IMR-90 (cell line): Measurements from ENCODE around the gene ACOX1. TPM values are rescaled to one million over a fixed set of nuclear protein-coding genes. Genes with fewer than 3 reads are reported as not detected.
A peak's percentile ranks its signal among the peaks of the same experiment; 100 is the strongest.

Source experiments
- ATAC-seq: fragments of 200-7000 bp; cut with Tn5 transposase; 2 replicates; pipeline ENCODE4 v1.9.1; 2020; ENCODE audit warnings: low read depth, mild to moderate bottlenecking, moderate library complexity
- BruUV-seq: library from RNA; stranded (reverse); fragments of 400-500 nt; replicated peaks from 2 replicates; lab custom pipeline; 2021; lab: Mats Ljungman, UMichigan
- CTCF ChIA-PET: fragments of 300-600 bp; formaldehyde crosslinking; extraction: SDS; loops from one replicate; lab custom pipeline; 2021; ENCODE audit warnings: antibody characterized with exemption; lab: Yijun Ruan, JAX
- POLR2A ChIA-PET: fragments of 300-600 bp; sonication (Branson Sonifier 250); formaldehyde crosslinking; loops from one replicate; lab custom pipeline; 2022; ENCODE audit warnings: antibody characterized with exemption; ENCODE audit not compliant: unreplicated experiment; lab: Charles Lee
- DNase-seq: peaks from one replicate; pipeline ENCODE4 v3.0.0; 2013
- H2AFZ ChIP-seq: replicated peaks from 2 replicates; pipeline ENCODE3; 2013; ENCODE audit warnings: low read length, mild to moderate bottlenecking; ENCODE audit not compliant: poor library complexity
- H2AK5ac ChIP-seq: 2 replicates; pipeline ENCODE4 v1.6.1; 2013; ENCODE audit warnings: low read depth, low read length, inconsistent platforms
- H2AK9ac ChIP-seq: replicated peaks from 2 replicates; pipeline ENCODE3; 2013; ENCODE audit warnings: mild to moderate bottlenecking, low read depth, low read length, moderate library complexity; ENCODE audit not compliant: poor library complexity
- H2BK120ac ChIP-seq: 2 replicates; pipeline ENCODE4 v1.6.1; 2013; ENCODE audit warnings: low read depth, low read length, inconsistent platforms
- H2BK15ac ChIP-seq: 3 replicates; pipeline ENCODE4 v1.6.1; 2013; ENCODE audit warnings: low read depth, low read length, inconsistent platforms
- H2BK20ac ChIP-seq: 2 replicates; pipeline ENCODE4 v1.6.1; 2013; ENCODE audit warnings: low read depth, mild to moderate bottlenecking, inconsistent platforms, low read length, moderate library complexity
- H2BK5ac ChIP-seq: 2 replicates; pipeline ENCODE4 v1.6.1; 2013; ENCODE audit warnings: mild to moderate bottlenecking, low read depth, low read length, inconsistent platforms; ENCODE audit not compliant: poor library complexity, severe bottlenecking
- H3K14ac ChIP-seq: replicated peaks from 2 replicates; pipeline ENCODE4 v1.6.1; 2013; ENCODE audit warnings: low read depth, low read length, inconsistent platforms
- H3K18ac ChIP-seq: 2 replicates; pipeline ENCODE4 v1.6.1; 2013; ENCODE audit warnings: low read depth, low read length, control low read depth
- H3K23ac ChIP-seq: 2 replicates; pipeline ENCODE4 v1.6.1; 2013; ENCODE audit warnings: low read depth, low read length, inconsistent platforms
- H3K27ac ChIP-seq: 2 replicates; pipeline ENCODE4 v1.5.1; 2013; ENCODE audit warnings: mild to moderate bottlenecking, control low read depth, low read length; ENCODE audit not compliant: insufficient read depth
- H3K27me3 ChIP-seq: 2 replicates; pipeline ENCODE4 v1.6.1; 2013; ENCODE audit warnings: low read length; ENCODE audit not compliant: control insufficient read depth, insufficient read depth
- H3K36me3 ChIP-seq: 2 replicates; pipeline ENCODE4 v1.6.1; 2013; ENCODE audit warnings: low read length, mixed read lengths; ENCODE audit not compliant: control insufficient read depth, insufficient read depth
- H3K4ac ChIP-seq: 2 replicates; pipeline ENCODE4 v1.6.1; 2013; ENCODE audit warnings: low read depth, low read length, inconsistent platforms
- H3K4me1 ChIP-seq: 2 replicates; pipeline ENCODE4 v1.6.1; 2013; ENCODE audit warnings: low read length, mixed read lengths; ENCODE audit not compliant: control insufficient read depth, insufficient read depth
- H3K4me2 ChIP-seq: 2 replicates; pipeline ENCODE4 v1.6.1; 2013; ENCODE audit warnings: low read depth, mild to moderate bottlenecking, control low read depth, low read length, moderate library complexity
- H3K4me3 ChIP-seq: 2 replicates; pipeline ENCODE4 v1.5.1; 2013; ENCODE audit warnings: low read depth, mild to moderate bottlenecking, control low read depth, low read length, moderate library complexity; ENCODE audit not compliant: insufficient read depth
- H3K56ac ChIP-seq: 2 replicates; pipeline ENCODE4 v1.6.1; 2013; ENCODE audit warnings: low read length, inconsistent platforms; ENCODE audit not compliant: insufficient read depth; ENCODE audit errors: extremely low read depth
- H3K79me1 ChIP-seq, 2 experiments: 2 replicates each; pipeline ENCODE4 v1.6.1; 2013; ENCODE audit warnings: low read length in 2 of 2, inconsistent platforms in 1 of 2, low read depth in 1 of 2
- H3K9ac ChIP-seq: 2 replicates; pipeline ENCODE4 v1.6.1; 2013; ENCODE audit warnings: low read depth, low read length, control low read depth
- H3K9me1 ChIP-seq: 2 replicates; pipeline ENCODE4 v1.6.1; 2013; ENCODE audit warnings: low read length, inconsistent platforms; ENCODE audit not compliant: insufficient read depth
- H3K9me3 ChIP-seq: 2 replicates; pipeline ENCODE4 v1.6.1; 2013; ENCODE audit warnings: low read length; ENCODE audit not compliant: control insufficient read depth, insufficient read depth
- H4K20me1 ChIP-seq: 2 replicates; pipeline ENCODE4 v1.6.1; 2013; ENCODE audit warnings: low read length, inconsistent platforms; ENCODE audit not compliant: insufficient read depth
- H4K5ac ChIP-seq: 2 replicates; pipeline ENCODE4 v1.6.1; 2013; ENCODE audit warnings: mild to moderate bottlenecking, low read depth, low read length, control low read depth
- H4K8ac ChIP-seq, 2 experiments: 2 replicates each; pipeline ENCODE4 v1.6.1; 2013; ENCODE audit warnings: low read depth in 2 of 2, low read length in 2 of 2, control low read depth in 1 of 2, inconsistent platforms in 1 of 2
- H4K91ac ChIP-seq: 2 replicates; pipeline ENCODE4 v1.6.1; 2013; ENCODE audit warnings: low read depth, low read length, inconsistent platforms; ENCODE audit not compliant: insufficient read depth
- BHLHE40 ChIP-seq: fragments of 150-350 bp; IDR thresholded peaks from 2 replicates; pipeline ENCODE4 v1.6.1; 2016; ENCODE audit warnings: mild to moderate bottlenecking, low read depth, low read length
- FOS ChIP-seq: fragments of 150-350 bp; IDR thresholded peaks from 2 replicates; pipeline ENCODE4 v1.6.1; 2016; ENCODE audit warnings: low read depth, low read length
- MXI1 ChIP-seq: IDR thresholded peaks from 2 replicates; pipeline ENCODE4 v1.6.1; 2012; ENCODE audit warnings: low read depth, mild to moderate bottlenecking, low read length, moderate library complexity, borderline replicate concordance
- NFE2L2 ChIP-seq: fragments of 150-350 bp; IDR thresholded peaks from 2 replicates; pipeline ENCODE4 v1.6.1; 2016; ENCODE audit warnings: low read depth, mild to moderate bottlenecking, low read length
- RAD21 ChIP-seq: IDR thresholded peaks from 2 replicates; pipeline ENCODE4 v1.6.1; 2012; ENCODE audit warnings: low read length, improper control_type of control experiment
- WGBS, 2 experiments: methylation state at CpG; one replicate each; pipeline versions ENCODE4 v1.1.5 to v1.1.7; 2013; ENCODE audit warnings: missing lambda C conversion rate in 2 of 2; ENCODE audit not compliant: insufficient read length in 1 of 2; ENCODE audit errors: extremely low coverage in 2 of 2; 5-methylcytosine and 5-hydroxymethylcytosine counted together
- dilution Hi-C: fragments of 300-500 bp; cut with HindIII; formaldehyde crosslinking; loops from one replicate; pipeline ENCODE4 v1.14.3; 2018; ENCODE audit warnings: low sequenced_read_pairs; ENCODE audit not compliant: unreplicated experiment
- in situ Hi-C: fragments of 300-500 bp; cut with MboI; formaldehyde crosslinking; loops from 3 replicates; pipeline ENCODE4 v1.14.3; 2019; ENCODE audit warnings: low sequenced_read_pairs, inconsistent platforms, mixed read lengths
- intact Hi-C: fragments of 100-400 bp; cut with micrococcal nuclease; formaldehyde crosslinking; loops from 2 replicates; pipeline ENCODE4 v1.10.0; 2022
- polyA plus RNA-seq, 3 experiments: library from polyadenylated mRNA; depleted of rRNA; stranded (reverse); fragments of >200 nt; gene quantifications; 2 replicates each; pipeline ENCODE4 v1.2.3, GENCODE V29; 2012; ENCODE audit warnings: low replicate concordance in 1 of 3
- total RNA-seq: library from RNA; depleted of rRNA; stranded (reverse); fragments of >200 nt; gene quantifications from 2 replicates; pipeline ENCODE4 v1.2.3, GENCODE V29; 2012
- TF ChIP-seq, protein P1 (sequence below): fragments of 150-350 bp; IDR thresholded peaks from 2 replicates; pipeline ENCODE4 v1.6.1; 2016; ENCODE audit warnings: low read depth, mild to moderate bottlenecking, low read length, moderate library complexity, borderline replicate concordance

Gene ACOX1
- total and polyA plus RNA-seq, 2 of the 4 experiments (the other 2 are of a cell fraction) = 16.1 to 94.8 TPM

GRCh38 chr17:75894049-75894733 lies 84.8 kb downstream of the ACOX1 start:
- Histone ChIP-seq H3K27ac (no peak overlapping the region), H3K4me3 (no peak overlapping the region), H3K14ac (no peak overlapping the region), H3K4me1 (peaks cover 7% of the 10 kb centered on the region; the same call in 1 of the 2 replicates), H4K91ac (no peak overlapping the region), H2AFZ (no peak overlapping the region), H2BK5ac (no peak overlapping the region), H2AK9ac (peak overlapping the region; percentile 50), H3K36me3 (peaks cover 21% of the 10 kb centered on the region), H3K27me3 (no peaks in the 10 kb centered on the region), H2BK15ac (no peak overlapping the region), H3K9me3 (no peaks in the 10 kb centered on the region), H4K20me1 (peaks cover 4% of the 10 kb centered on the region; the same call in 1 of the 2 replicates), H3K23ac (no peak overlapping the region), H3K9ac (no peak overlapping the region), H2BK120ac (no peak overlapping the region), H3K18ac (no peak overlapping the region), H4K8ac (no peak overlapping the region), H3K56ac (no peak overlapping the region), H3K79me1 (peaks cover 9 to 44% of the 10 kb centered on the region in 2 experiments; a peak in 3 of 4 replicates), H3K9me1 (peaks cover 12% of the 10 kb centered on the region; the same call in 1 of the 2 replicates), H2AK5ac (peak overlapping the region; percentile 65; the same call in 1 of the 2 replicates), H2BK20ac (no peak overlapping the region), H4K5ac (no peak overlapping the region), H3K4ac (no peak overlapping the region), H3K4me2 (no peak overlapping the region)
- BruUV-seq = no TSS peak
- DNase-seq (no peak), ATAC-seq (no peak)
- dilution Hi-C loops = no loop called here
- WGBS, 2 experiments = 83% methylated on average over 11 of the region's 22 CpGs; no CpG with 5 or more reads in 1 of the 2 experiments
- POLR2A ChIA-PET = no interaction called here
- TF ChIP-seq RAD21 (no peak), NFE2L2 (no peak), MXI1 (no peak), FOS (no peak), BHLHE40 (no peak)
- TF ChIP-seq, protein P1, sequence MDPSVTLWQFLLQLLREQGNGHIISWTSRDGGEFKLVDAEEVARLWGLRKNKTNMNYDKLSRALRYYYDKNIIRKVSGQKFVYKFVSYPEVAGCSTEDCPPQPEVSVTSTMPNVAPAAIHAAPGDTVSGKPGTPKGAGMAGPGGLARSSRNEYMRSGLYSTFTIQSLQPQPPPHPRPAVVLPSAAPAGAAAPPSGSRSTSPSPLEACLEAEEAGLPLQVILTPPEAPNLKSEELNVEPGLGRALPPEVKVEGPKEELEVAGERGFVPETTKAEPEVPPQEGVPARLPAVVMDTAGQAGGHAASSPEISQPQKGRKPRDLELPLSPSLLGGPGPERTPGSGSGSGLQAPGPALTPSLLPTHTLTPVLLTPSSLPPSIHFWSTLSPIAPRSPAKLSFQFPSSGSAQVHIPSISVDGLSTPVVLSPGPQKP = no peak
- CTCF ChIA-PET = no interaction called here
- intact Hi-C loops = no loop called here
- in situ Hi-C loops = no loop called here
